PC-3 (cell line): ENCODE measurements around the gene PRKCQ. TPM values are rescaled to one million over a fixed set of nuclear protein-coding genes. Genes with fewer than 3 reads are reported as not detected.

Source experiments
- ATAC-seq: fragments of 200-7000 bp; cut with Tn5 transposase; 2 replicates; pipeline ENCODE4 v1.9.1; 2020; ENCODE audit warnings: mild to moderate bottlenecking, moderate library complexity
- BruUV-seq: library from RNA; stranded (reverse); fragments of 400-500 nt; replicated peaks from 2 replicates; lab custom pipeline; 2021; lab: Mats Ljungman, UMichigan
- CTCF ChIA-PET: fragments of 300-600 bp; sonication (Branson Sonifier 250); formaldehyde crosslinking; loops from one replicate; lab custom pipeline; 2022; ENCODE audit warnings: antibody characterized with exemption; lab: Charles Lee
- POLR2A ChIA-PET: fragments of 300-600 bp; sonication (Branson Sonifier 250); formaldehyde crosslinking; loops from one replicate; lab custom pipeline; 2022; ENCODE audit warnings: antibody characterized with exemption; ENCODE audit not compliant: unreplicated experiment; lab: Charles Lee
- DNase-seq: peaks from one replicate; pipeline ENCODE4 v3.0.0-alpha.2; 2015
- H2AFZ ChIP-seq: fragments of 300-600 bp; sonication (generic); 2 replicates; pipeline ENCODE4 v1.6.0; 2016; ENCODE audit warnings: antibody characterized with exemption, low read length
- H3F3A ChIP-seq: fragments of 300-600 bp; sonication (generic); one replicate; pipeline ENCODE4 v1.6.0; 2017; ENCODE audit warnings: antibody characterized with exemption, low read length, control low read depth, mild to moderate bottlenecking; ENCODE audit not compliant: unreplicated experiment
- H3K27ac ChIP-seq: fragments of 300-600 bp; sonication (generic); 2 replicates; pipeline ENCODE4 v1.5.1; 2016; ENCODE audit warnings: mild to moderate bottlenecking, low read length
- H3K27me3 ChIP-seq: fragments of 300-600 bp; sonication (generic); 2 replicates; pipeline ENCODE4 v1.6.1; 2016; ENCODE audit warnings: low read length, mixed read lengths
- H3K36me3 ChIP-seq: fragments of 300-600 bp; sonication (generic); 2 replicates; pipeline ENCODE4 v1.6.1; 2016; ENCODE audit warnings: low read depth, mixed run types, low read length, mixed read lengths
- H3K4me1 ChIP-seq: fragments of 300-600 bp; sonication (generic); 2 replicates; pipeline ENCODE4 v1.5.1; 2016; ENCODE audit warnings: low read length; ENCODE audit not compliant: insufficient read depth
- H3K4me2 ChIP-seq: fragments of 300-600 bp; sonication (generic); 2 replicates; pipeline ENCODE4 v1.6.0; 2016; ENCODE audit warnings: low read length
- H3K4me3 ChIP-seq: fragments of 300-600 bp; sonication (generic); 2 replicates; pipeline ENCODE4 v1.5.1; 2016; ENCODE audit warnings: mild to moderate bottlenecking, low read length, mixed read lengths
- H3K79me2 ChIP-seq: fragments of 300-600 bp; sonication (generic); 2 replicates; pipeline ENCODE4 v1.6.1; 2017; ENCODE audit warnings: low read length, mixed read lengths
- H3K9ac ChIP-seq: fragments of 300-600 bp; sonication (generic); 2 replicates; pipeline ENCODE4 v1.6.0; 2016; ENCODE audit warnings: mild to moderate bottlenecking, low read length
- H3K9me2 ChIP-seq: fragments of 300-600 bp; sonication (generic); replicated peaks from 2 replicates; pipeline ENCODE4 v1.6.1; 2016; ENCODE audit warnings: mixed run types, low read length, mixed read lengths
- H3K9me3 ChIP-seq: fragments of 300-600 bp; sonication (generic); 2 replicates; pipeline ENCODE4 v1.6.1; 2016; ENCODE audit warnings: low read length, mixed read lengths
- H4K20me1 ChIP-seq: fragments of 300-600 bp; sonication (generic); 2 replicates; pipeline ENCODE4 v1.6.1; 2016; ENCODE audit warnings: low read length, mixed read lengths
- EZH2 ChIP-seq: fragments of 300-600 bp; sonication (generic); IDR thresholded peaks from one replicate; pipeline ENCODE4 v1.6.1; 2017; ENCODE audit warnings: antibody characterized with exemption, mild to moderate bottlenecking, low read length; ENCODE audit not compliant: unreplicated experiment
- EZH2phosphoT487 ChIP-seq: fragments of 300-600 bp; sonication (generic); IDR thresholded peaks from 2 replicates; pipeline ENCODE4 v1.6.1; 2018; ENCODE audit warnings: mild to moderate bottlenecking, antibody characterized with exemption, low read length, borderline replicate concordance
- intact Hi-C: fragments of 100-400 bp; cut with micrococcal nuclease; formaldehyde crosslinking; loops from 2 replicates; pipeline ENCODE4 v1.9.0; 2023
- total RNA-seq: library from RNA; depleted of rRNA; stranded (reverse); fragments of >200 nt; gene quantifications from 2 replicates; pipeline ENCODE4 v1.2.3, GENCODE V29; 2014
- TF ChIP-seq, protein P1 (sequence below): fragments of 300-600 bp; sonication (generic); conservative IDR thresholded peaks from 2 replicates; pipeline ENCODE4 v1.5.1; 2017; ENCODE audit warnings: antibody characterized with exemption, low read depth, mild to moderate bottlenecking, low read length

The PRKCQ gene
- total RNA-seq, 1 experiment from 2014 or later: not detected

- ChIA-PET CTCF (no interaction called here), POLR2A (interaction anchor here (0.5 kb wide), 1 partner anchor 24 kb away, joined by 6 read pairs; no protein-coding TSS in a partner anchor)
- Histone ChIP-seq H3K27ac (no peak overlapping the region), H3K9me3 (no peaks in the 10 kb centered on the region), H3K9ac (no peak overlapping the region), H4K20me1 (no peaks in the 10 kb centered on the region), H3K4me2 (no peak overlapping the region), H2AFZ (no peak overlapping the region), H3K4me3 (no peak overlapping the region), H3K79me2 (no peaks in the 10 kb centered on the region), H3F3A (no peaks in the 10 kb centered on the region), H3K36me3 (no peaks in the 10 kb centered on the region), H3K27me3 (no peaks in the 10 kb centered on the region), H3K4me1 (no peaks in the 10 kb centered on the region; the same call in 1 of the 2 replicates), H3K9me2 (no peaks in the 10 kb centered on the region)
- DNase-seq (peak; percentile 47), ATAC-seq (no peak)
- intact Hi-C loops: no loop called here
- TF ChIP-seq EZH2phosphoT487 (no peak), EZH2 (no peak)
- TF ChIP-seq, protein P1, sequence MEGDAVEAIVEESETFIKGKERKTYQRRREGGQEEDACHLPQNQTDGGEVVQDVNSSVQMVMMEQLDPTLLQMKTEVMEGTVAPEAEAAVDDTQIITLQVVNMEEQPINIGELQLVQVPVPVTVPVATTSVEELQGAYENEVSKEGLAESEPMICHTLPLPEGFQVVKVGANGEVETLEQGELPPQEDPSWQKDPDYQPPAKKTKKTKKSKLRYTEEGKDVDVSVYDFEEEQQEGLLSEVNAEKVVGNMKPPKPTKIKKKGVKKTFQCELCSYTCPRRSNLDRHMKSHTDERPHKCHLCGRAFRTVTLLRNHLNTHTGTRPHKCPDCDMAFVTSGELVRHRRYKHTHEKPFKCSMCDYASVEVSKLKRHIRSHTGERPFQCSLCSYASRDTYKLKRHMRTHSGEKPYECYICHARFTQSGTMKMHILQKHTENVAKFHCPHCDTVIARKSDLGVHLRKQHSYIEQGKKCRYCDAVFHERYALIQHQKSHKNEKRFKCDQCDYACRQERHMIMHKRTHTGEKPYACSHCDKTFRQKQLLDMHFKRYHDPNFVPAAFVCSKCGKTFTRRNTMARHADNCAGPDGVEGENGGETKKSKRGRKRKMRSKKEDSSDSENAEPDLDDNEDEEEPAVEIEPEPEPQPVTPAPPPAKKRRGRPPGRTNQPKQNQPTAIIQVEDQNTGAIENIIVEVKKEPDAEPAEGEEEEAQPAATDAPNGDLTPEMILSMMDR: no peak
- BruUV-seq: no TSS peak
These were observed 194.4 kb downstream of the PRKCQ start for GRCh38 chr10:6385665-6386064.

DNA sequence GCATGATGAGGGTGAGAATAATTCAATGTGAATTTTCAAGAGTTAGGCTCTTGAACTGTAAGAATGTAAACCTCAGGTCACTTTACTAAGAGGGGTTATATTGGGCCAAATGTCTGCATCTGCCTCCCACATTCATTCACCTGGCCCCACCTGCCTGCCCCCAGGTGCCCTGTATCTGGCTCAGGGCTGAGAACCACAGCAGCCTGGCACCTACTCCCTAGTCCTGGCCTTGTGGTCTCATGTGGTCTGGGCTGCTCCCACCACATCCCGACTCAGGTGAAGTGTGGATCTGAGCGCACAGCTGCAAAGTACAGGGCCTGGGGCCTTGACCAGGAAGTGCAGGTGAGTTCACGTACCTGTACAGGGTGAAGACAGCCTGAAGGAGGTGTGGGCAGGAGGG is 195.2 kb downstream of the PRKCQ start:
- Histone ChIP-seq H3K36me3 (no peaks in the 10 kb centered on the region), H3K9me2 (no peaks in the 10 kb centered on the region), H4K20me1 (no peaks in the 10 kb centered on the region), H2AFZ (no peak overlapping the region), H3K9ac (no peak overlapping the region), H3K9me3 (no peaks in the 10 kb centered on the region), H3K27ac (no peak overlapping the region), H3F3A (no peaks in the 10 kb centered on the region), H3K4me1 (no peaks in the 10 kb centered on the region; the same call in 1 of the 2 replicates), H3K4me2 (no peak overlapping the region), H3K4me3 (no peak overlapping the region), H3K27me3 (no peaks in the 10 kb centered on the region), H3K79me2 (no peaks in the 10 kb centered on the region)
- ATAC-seq (no peak), DNase-seq (no peak)
- intact Hi-C loops: no loop called here
- BruUV-seq: no TSS peak
- POLR2A ChIA-PET: no interaction called here
- CTCF ChIA-PET: no interaction called here
- no peak for TF ChIP-seq EZH2

- CTCF ChIA-PET: no interaction called here
These were observed 196.0 kb downstream of the PRKCQ start for GRCh38 chr10:6384031-6384430.

More at GRCh38 chr10:6384031-6384430, 196.0 kb downstream of the PRKCQ start:
- H2AFZ ChIP-seq: no peak overlapping the region
- H3K4me2 ChIP-seq: no peak overlapping the region
- POLR2A ChIA-PET: no interaction called here
- ATAC-seq: no peak
- H3K4me3 ChIP-seq: no peak overlapping the region
- H4K20me1 ChIP-seq: no peaks in the 10 kb centered on the region
- intact Hi-C loops: no loop called here
- no peaks in the 10 kb centered on the region for H3K36me3 ChIP-seq
- no peaks in the 10 kb centered on the region for H3F3A ChIP-seq
- H3K9me2 ChIP-seq: no peaks in the 10 kb centered on the region
- H3K79me2 ChIP-seq: no peaks in the 10 kb centered on the region
- H3K9ac ChIP-seq: no peak overlapping the region
- H3K4me1 ChIP-seq: no peaks in the 10 kb centered on the region; the same call in 1 of the 2 replicates
- TF ChIP-seq EZH2phosphoT487 (no peak), EZH2 (no peak)
- TF ChIP-seq, protein P1: no peak
- no peaks in the 10 kb centered on the region for H3K9me3 ChIP-seq
- BruUV-seq: no TSS peak
- DNase-seq: no peak
- H3K27me3 ChIP-seq: no peaks in the 10 kb centered on the region
- no peak overlapping the region for H3K27ac ChIP-seq
